Lower leg skin (tissue), 3 donors: ENCODE data around the gene GDF2.

Source experiments
- CTCF ChIP-seq, 3 donors: fragments of 450-650 bp; IDR thresholded peaks; one replicate each; pipeline ENCODE4 v1.5.1; 2016; ENCODE audit warnings: antibody characterized with exemption in 3 of 3, mild to moderate bottlenecking in 3 of 3, moderate library complexity in 2 of 3
- POLR2A ChIP-seq, 2 donors: fragments of 450-650 bp; IDR thresholded peaks; one replicate each; pipeline ENCODE4 v1.6.1; 2016 to 2017; ENCODE audit warnings: antibody characterized with exemption in 2 of 2, mild to moderate bottlenecking in 1 of 2, moderate library complexity in 1 of 2

GRCh38 chr10:47354165-47354564 lies 31.9 kb downstream of the GDF2 start:
- TF ChIP-seq CTCF (IDR thresholded peaks at IDR 0.05) = no peak
- TF ChIP-seq POLR2A (IDR thresholded peaks at IDR 0.05) = no peak
